ENCODE results near the gene DIABLO.
"Not testable (repeated sequence)": the region's sequence is repeated elsewhere in the genome, so short reads cannot be mapped to it uniquely, and the experiment has no call there.

Gene DIABLO

GRCh38 chr12:122208073-122208820 lies 17.6 kb downstream of the DIABLO start:
- DNase-seq (ENCODE audit: low read depth in 2 of 2), result no peak

GRCh38 chr12:122207391-122207790 lies 18.5 kb downstream of the DIABLO start:
- no peak for DNase-seq (ENCODE audit: low read depth in 2 of 2)

GRCh38 chr12:122206976-122207375 lies 18.9 kb downstream of the DIABLO start:
- DNase-seq (ENCODE audit: low read depth in 2 of 2), result no peak

GRCh38 chr12:122206111-122206881 lies 19.6 kb downstream of the DIABLO start:
- DNase-seq (ENCODE audit: low read depth in 2 of 2), result no peak

- no peak for DNase-seq (ENCODE audit: low read depth in 2 of 2)
Observed at GRCh38 chr12:122205053-122205925, 20.6 kb downstream of the DIABLO start.

- no peak for DNase-seq (ENCODE audit: low read depth in 2 of 2)
Observed at GRCh38 chr12:122204167-122205052, 21.4 kb downstream of the DIABLO start.

GRCh38 chr12:122203301-122204166 lies 22.3 kb downstream of the DIABLO start, which contains the start of gene B3GNT4:
B3GNT4 (plus strand) TSS chr12:122203709; CDS start chr12:122204619, 910 bp downstream.
- DNase-seq (ENCODE audit: low read depth in 2 of 2), result peak; percentile 36 to 54

GRCh38 chr12:122202811-122203210 lies 23.0 kb downstream of the DIABLO start:
- DNase-seq (ENCODE audit: low read depth in 2 of 2), result not testable (repeated sequence)

GRCh38 chr12:122202017-122202416 lies 23.8 kb downstream of the DIABLO start:
- no peak for DNase-seq (ENCODE audit: low read depth in 2 of 2)

GRCh38 chr12:122201381-122201780 lies 24.5 kb downstream of the DIABLO start:
- no peak for DNase-seq (ENCODE audit: low read depth in 2 of 2)

GRCh38 chr12:122200541-122201175 lies 25.2 kb downstream of the DIABLO start:
- no peak for DNase-seq (ENCODE audit: low read depth in 2 of 2)

- no peak for DNase-seq (ENCODE audit: low read depth in 2 of 2)
Observed at GRCh38 chr12:122199484-122200355, 26.1 kb downstream of the DIABLO start.

GRCh38 chr12:122197612-122197966 lies 28.3 kb downstream of the DIABLO start:
- no peak for DNase-seq (ENCODE audit: low read depth in 2 of 2)

GRCh38 chr12:122195405-122195804 lies 30.4 kb downstream of the DIABLO start:
- no peak for DNase-seq (ENCODE audit: low read depth in 2 of 2)

- DNase-seq (ENCODE audit: low read depth in 2 of 2), result no peak
Observed at GRCh38 chr12:122194804-122195203, 31.0 kb downstream of the DIABLO start.

- DNase-seq (ENCODE audit: low read depth in 2 of 2), result no peak
Observed at GRCh38 chr12:122192441-122192840, 33.4 kb downstream of the DIABLO start.

GRCh38 chr12:122190842-122191668 lies 34.8 kb downstream of the DIABLO start:
- peak; percentile 35 to 39 for DNase-seq (ENCODE audit: low read depth in 2 of 2)

Data from activated CD8-positive, alpha-beta memory T cell treated with anti-CD3 and anti-CD28 coated beads for 4 hours (primary cell).